ENCODE data around the gene SMURF2.

DNA sequence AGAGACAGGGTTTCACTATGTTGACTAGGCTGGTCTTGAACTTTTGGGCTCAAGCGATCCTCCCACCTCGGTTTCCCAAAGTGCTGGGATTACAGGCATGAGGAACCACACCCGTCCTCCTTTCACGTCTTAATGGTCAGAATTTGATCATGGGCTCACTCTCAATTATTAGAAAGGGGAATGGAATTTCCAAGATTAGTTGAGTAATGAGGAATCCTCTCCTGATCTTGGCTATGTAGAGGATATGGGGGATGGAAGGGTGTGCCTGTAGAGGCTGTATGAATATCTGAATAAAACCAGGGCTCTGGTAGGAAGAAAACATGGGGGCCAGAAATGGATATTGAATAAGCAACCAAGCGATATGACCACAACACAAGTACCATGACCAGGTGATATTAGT, 25.9 kb upstream of the SMURF2 start:
- TF ChIP-seq, protein P1, sequence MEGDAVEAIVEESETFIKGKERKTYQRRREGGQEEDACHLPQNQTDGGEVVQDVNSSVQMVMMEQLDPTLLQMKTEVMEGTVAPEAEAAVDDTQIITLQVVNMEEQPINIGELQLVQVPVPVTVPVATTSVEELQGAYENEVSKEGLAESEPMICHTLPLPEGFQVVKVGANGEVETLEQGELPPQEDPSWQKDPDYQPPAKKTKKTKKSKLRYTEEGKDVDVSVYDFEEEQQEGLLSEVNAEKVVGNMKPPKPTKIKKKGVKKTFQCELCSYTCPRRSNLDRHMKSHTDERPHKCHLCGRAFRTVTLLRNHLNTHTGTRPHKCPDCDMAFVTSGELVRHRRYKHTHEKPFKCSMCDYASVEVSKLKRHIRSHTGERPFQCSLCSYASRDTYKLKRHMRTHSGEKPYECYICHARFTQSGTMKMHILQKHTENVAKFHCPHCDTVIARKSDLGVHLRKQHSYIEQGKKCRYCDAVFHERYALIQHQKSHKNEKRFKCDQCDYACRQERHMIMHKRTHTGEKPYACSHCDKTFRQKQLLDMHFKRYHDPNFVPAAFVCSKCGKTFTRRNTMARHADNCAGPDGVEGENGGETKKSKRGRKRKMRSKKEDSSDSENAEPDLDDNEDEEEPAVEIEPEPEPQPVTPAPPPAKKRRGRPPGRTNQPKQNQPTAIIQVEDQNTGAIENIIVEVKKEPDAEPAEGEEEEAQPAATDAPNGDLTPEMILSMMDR (IDR thresholded peaks at IDR 0.05), result no peak
- TF ChIP-seq POLR2A (IDR thresholded peaks at IDR 0.05), result no peak

All from uterus (tissue), 2 donors.